Measurements from ENCODE around the gene APEX1.
"Not testable (repeated sequence)": the region's sequence is repeated elsewhere in the genome, so short reads cannot be mapped to it uniquely, and the experiment has no call there.

APEX1 gene

DNA sequence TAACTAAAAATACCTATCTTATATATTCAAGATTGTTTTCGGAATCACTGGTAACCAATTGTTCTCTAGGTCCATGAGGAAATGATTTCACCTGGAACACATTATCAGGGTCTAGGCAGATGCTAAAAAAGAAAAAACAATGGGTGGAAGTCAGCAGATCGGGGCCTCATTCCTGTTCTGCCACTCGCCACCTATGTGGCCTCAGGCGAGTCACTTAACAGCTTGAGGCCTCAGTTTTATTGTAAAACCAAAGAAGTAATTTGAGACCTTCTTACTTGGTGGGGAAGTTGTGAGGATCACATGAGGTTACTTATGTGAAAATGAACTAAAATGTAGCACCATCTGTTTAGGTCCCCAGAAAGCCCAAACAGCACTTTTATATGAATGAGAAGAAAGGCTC lies 44.1 kb downstream of the APEX1 start:
- Histone ChIP-seq H3K4me1 (ENCODE audit: insufficient read depth, poor library complexity, severe bottlenecking) (peaks cover 21% of the 10 kb centered on the region), H3K4me3 (ENCODE audit: severe bottlenecking) (no peak overlapping the region), H3K27me3 (ENCODE audit: insufficient read depth, poor library complexity, severe bottlenecking) (no peaks in the 10 kb centered on the region), H3K27ac (ENCODE audit: poor library complexity, severe bottlenecking) (no peak overlapping the region), H3K36me3 (ENCODE audit: low read depth) (no peaks in the 10 kb centered on the region), H3K9me3 (ENCODE audit: severe bottlenecking) (peaks cover 2% of the 10 kb centered on the region)
- ATAC-seq (ENCODE audit: low read depth) (peak; percentile 28; the same call in 1 of the 3 replicates), DNase-seq (ENCODE audit: low spot score) (no peak)
- TF ChIP-seq, protein P1, sequence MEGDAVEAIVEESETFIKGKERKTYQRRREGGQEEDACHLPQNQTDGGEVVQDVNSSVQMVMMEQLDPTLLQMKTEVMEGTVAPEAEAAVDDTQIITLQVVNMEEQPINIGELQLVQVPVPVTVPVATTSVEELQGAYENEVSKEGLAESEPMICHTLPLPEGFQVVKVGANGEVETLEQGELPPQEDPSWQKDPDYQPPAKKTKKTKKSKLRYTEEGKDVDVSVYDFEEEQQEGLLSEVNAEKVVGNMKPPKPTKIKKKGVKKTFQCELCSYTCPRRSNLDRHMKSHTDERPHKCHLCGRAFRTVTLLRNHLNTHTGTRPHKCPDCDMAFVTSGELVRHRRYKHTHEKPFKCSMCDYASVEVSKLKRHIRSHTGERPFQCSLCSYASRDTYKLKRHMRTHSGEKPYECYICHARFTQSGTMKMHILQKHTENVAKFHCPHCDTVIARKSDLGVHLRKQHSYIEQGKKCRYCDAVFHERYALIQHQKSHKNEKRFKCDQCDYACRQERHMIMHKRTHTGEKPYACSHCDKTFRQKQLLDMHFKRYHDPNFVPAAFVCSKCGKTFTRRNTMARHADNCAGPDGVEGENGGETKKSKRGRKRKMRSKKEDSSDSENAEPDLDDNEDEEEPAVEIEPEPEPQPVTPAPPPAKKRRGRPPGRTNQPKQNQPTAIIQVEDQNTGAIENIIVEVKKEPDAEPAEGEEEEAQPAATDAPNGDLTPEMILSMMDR (IDR thresholded peaks at IDR 0.05; ENCODE audit: poor library complexity, severe bottlenecking): no peak

- ATAC-seq (ENCODE audit: low read depth): no peak
- peaks cover 21% of the 10 kb centered on the region for H3K4me1 ChIP-seq (ENCODE audit: insufficient read depth, poor library complexity, severe bottlenecking)
- H3K36me3 ChIP-seq (ENCODE audit: low read depth): no peaks in the 10 kb centered on the region
- H3K4me3 ChIP-seq (ENCODE audit: severe bottlenecking): no peak overlapping the region
- H3K27ac ChIP-seq (ENCODE audit: poor library complexity, severe bottlenecking): no peak overlapping the region
- H3K9me3 ChIP-seq (ENCODE audit: severe bottlenecking): peaks cover 2% of the 10 kb centered on the region
- H3K27me3 ChIP-seq (ENCODE audit: insufficient read depth, poor library complexity, severe bottlenecking): no peaks in the 10 kb centered on the region
- TF ChIP-seq, protein P1 (IDR thresholded peaks at IDR 0.05; ENCODE audit: poor library complexity, severe bottlenecking): no peak
- DNase-seq (ENCODE audit: low spot score): no peak
Measured at GRCh38 chr14:20499881-20500280, 44.9 kb downstream of the APEX1 start.

DNA sequence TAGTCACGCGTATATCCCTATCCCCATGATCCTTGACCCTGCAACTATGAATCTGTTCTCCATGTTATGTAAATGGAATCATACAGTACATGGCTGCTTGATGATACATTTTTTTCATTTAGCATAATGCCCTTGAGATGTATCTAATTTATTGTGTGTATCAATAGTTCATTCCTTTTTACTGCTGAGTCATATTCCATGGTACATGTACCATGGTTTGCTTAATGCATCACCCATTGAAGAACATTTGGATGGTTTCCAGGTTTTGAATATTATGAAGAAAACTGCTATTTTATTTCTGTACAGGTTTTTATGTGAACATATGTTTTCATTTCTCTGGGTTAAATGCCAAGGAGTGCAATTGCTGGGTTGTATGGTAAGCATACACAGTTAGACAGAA lies 46.3 kb downstream of the APEX1 start:
- Histone ChIP-seq H3K4me1 (ENCODE audit: insufficient read depth, poor library complexity, severe bottlenecking) (peaks cover 16% of the 10 kb centered on the region), H3K36me3 (ENCODE audit: low read depth) (no peaks in the 10 kb centered on the region), H3K4me3 (ENCODE audit: severe bottlenecking) (no peak overlapping the region), H3K9me3 (ENCODE audit: severe bottlenecking) (peaks cover 2% of the 10 kb centered on the region), H3K27me3 (ENCODE audit: insufficient read depth, poor library complexity, severe bottlenecking) (no peaks in the 10 kb centered on the region), H3K27ac (ENCODE audit: poor library complexity, severe bottlenecking) (no peak overlapping the region)
- DNase-seq (ENCODE audit: low spot score) (no peak), ATAC-seq (ENCODE audit: low read depth) (peak; percentile 79)
- TF ChIP-seq, protein P1 (IDR thresholded peaks at IDR 0.05; ENCODE audit: poor library complexity, severe bottlenecking): no peak

DNA sequence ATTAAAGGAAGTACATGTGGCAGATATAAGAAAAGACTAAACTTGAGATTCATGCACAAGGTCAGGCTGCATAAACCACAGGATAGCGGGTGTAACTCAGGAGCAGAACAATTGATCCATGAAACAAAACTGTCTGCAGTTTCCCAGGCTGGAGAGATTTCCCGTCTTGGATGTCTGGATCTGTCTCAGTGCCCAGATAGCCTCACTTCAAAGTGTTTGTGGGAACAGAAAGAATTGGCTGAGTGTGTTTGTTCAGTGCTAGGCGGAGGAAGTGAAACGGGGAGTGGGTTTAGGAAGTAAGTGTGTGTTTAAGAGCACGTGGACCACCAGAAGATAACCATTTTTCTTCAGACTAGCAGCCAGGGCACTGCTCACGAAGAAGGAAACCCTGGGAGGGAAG lies 48.9 kb downstream of the APEX1 start:
- peaks cover 13% of the 10 kb centered on the region for H3K4me1 ChIP-seq (ENCODE audit: insufficient read depth, poor library complexity, severe bottlenecking)
- H3K4me3 ChIP-seq (ENCODE audit: severe bottlenecking): no peak overlapping the region
- TF ChIP-seq, protein P1 (IDR thresholded peaks at IDR 0.05; ENCODE audit: poor library complexity, severe bottlenecking): no peak
- DNase-seq (ENCODE audit: low spot score) (no peak), ATAC-seq (ENCODE audit: low read depth) (no peak)
- no peaks in the 10 kb centered on the region for H3K27me3 ChIP-seq (ENCODE audit: insufficient read depth, poor library complexity, severe bottlenecking)
- H3K9me3 ChIP-seq (ENCODE audit: severe bottlenecking): peaks cover 2% of the 10 kb centered on the region
- H3K36me3 ChIP-seq (ENCODE audit: low read depth): no peaks in the 10 kb centered on the region
- no peak overlapping the region for H3K27ac ChIP-seq (ENCODE audit: poor library complexity, severe bottlenecking)

- H3K4me1 ChIP-seq (ENCODE audit: insufficient read depth, poor library complexity, severe bottlenecking); DNase-seq (ENCODE audit: low spot score); H3K4me3 ChIP-seq (ENCODE audit: severe bottlenecking); H3K27ac ChIP-seq (ENCODE audit: poor library complexity, severe bottlenecking); H3K36me3 ChIP-seq (ENCODE audit: low read depth); H3K9me3 ChIP-seq (ENCODE audit: severe bottlenecking); ATAC-seq (ENCODE audit: low read depth); H3K27me3 ChIP-seq (ENCODE audit: insufficient read depth, poor library complexity, severe bottlenecking): not testable (repeated sequence)
Measured at GRCh38 chr14:20506276-20506675, 51.2 kb downstream of the APEX1 start.

DNA sequence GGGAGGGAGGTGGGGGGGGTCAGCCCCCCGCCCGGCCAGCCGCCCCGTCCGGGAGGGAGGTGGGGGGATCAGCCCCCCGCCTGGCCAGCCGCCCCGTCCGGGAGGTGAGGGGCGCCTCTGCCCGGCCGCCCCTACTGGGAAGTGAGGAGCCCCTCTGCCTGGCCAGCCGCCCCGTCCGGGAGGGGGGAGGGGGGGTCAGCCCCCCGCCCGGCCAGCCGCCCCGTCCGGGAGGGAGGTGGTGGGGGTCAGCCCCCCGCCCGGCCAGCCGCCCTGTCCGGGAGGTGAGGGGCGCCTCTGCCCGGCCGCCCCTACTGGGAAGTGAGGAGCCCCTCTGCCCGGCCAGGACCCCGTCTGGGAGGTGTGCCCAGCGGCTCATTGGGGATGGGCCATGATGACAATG lies 51.7 kb downstream of the APEX1 start:
- H3K4me3 ChIP-seq (ENCODE audit: severe bottlenecking); H3K27me3 ChIP-seq (ENCODE audit: insufficient read depth, poor library complexity, severe bottlenecking); H3K9me3 ChIP-seq (ENCODE audit: severe bottlenecking); H3K27ac ChIP-seq (ENCODE audit: poor library complexity, severe bottlenecking); ATAC-seq (ENCODE audit: low read depth); H3K36me3 ChIP-seq (ENCODE audit: low read depth); DNase-seq (ENCODE audit: low spot score); H3K4me1 ChIP-seq (ENCODE audit: insufficient read depth, poor library complexity, severe bottlenecking): not testable (repeated sequence)
